Prostate gland (tissue), 2 donors: Measurements from ENCODE around the gene MTARC1.

Experiments used
- POLR2A ChIP-seq: fragments of 450-650 bp; IDR thresholded peaks from one replicate; pipeline ENCODE4 v1.6.1; 2016; ENCODE audit warnings: antibody characterized with exemption, mild to moderate bottlenecking
- POLR2AphosphoS5 ChIP-seq: sonication (generic); formaldehyde crosslinking; IDR thresholded peaks from one replicate; pipeline ENCODE4 v1.6.1; 2017; ENCODE audit warnings: antibody characterized with exemption
- TF ChIP-seq, protein P1 (sequence below), 4 experiments: fragments of 200-600 bp in 2 of 4; fragments of 450-650 bp in 2 of 4; sonication (generic) in 2 of 4; IDR thresholded peaks; 1 replicate in 3 of 4; 2 replicates in 1 of 4; pipeline ENCODE4 v1.5.1; 2016 to 2019; ENCODE audit warnings: antibody characterized with exemption in 4 of 4, mild to moderate bottlenecking in 2 of 4, moderate library complexity in 2 of 4

DNA sequence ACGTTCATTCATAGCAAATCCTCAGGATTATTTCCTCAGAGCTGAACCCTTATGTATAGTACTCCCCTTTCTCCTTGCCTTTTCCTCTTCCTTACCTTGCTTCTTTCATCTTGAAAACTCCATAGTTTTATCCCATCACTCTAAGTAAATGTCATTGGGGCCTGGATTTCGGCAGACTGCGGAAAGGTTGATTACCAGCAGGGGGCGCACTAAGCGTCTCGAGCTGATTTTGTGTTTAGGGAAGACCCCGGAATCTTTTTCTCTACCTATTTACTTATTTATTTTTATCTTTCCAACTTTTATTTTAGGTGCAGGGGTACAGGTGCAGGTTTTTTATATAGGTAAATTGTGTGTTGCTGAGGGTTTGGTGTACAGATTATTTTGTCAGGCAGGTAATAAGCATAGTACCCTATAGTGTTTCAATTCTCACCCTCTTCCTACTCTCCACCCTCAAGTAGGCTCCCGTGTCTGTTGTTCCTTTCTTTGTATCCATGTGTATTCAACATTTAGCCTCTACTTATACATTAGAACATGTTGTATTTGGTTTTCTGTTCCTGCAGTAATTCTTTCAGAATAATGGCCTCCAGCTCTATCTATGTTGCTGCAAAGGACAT, 11.4 kb upstream of the MTARC1 start:
- TF ChIP-seq, protein P1, sequence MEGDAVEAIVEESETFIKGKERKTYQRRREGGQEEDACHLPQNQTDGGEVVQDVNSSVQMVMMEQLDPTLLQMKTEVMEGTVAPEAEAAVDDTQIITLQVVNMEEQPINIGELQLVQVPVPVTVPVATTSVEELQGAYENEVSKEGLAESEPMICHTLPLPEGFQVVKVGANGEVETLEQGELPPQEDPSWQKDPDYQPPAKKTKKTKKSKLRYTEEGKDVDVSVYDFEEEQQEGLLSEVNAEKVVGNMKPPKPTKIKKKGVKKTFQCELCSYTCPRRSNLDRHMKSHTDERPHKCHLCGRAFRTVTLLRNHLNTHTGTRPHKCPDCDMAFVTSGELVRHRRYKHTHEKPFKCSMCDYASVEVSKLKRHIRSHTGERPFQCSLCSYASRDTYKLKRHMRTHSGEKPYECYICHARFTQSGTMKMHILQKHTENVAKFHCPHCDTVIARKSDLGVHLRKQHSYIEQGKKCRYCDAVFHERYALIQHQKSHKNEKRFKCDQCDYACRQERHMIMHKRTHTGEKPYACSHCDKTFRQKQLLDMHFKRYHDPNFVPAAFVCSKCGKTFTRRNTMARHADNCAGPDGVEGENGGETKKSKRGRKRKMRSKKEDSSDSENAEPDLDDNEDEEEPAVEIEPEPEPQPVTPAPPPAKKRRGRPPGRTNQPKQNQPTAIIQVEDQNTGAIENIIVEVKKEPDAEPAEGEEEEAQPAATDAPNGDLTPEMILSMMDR (IDR thresholded peaks at IDR 0.05) = peak; percentile 55 to 80 (median 61)
- no peak for TF ChIP-seq POLR2AphosphoS5
- TF ChIP-seq POLR2A = no peak
